SK-N-SH (cell line): ENCODE results near the gene RAC2. TPM values are rescaled to one million over a fixed set of nuclear protein-coding genes. Genes with fewer than 3 reads are reported as not detected.

Experiments
- CTCF ChIA-PET: fragments of 300-600, 350-600 bp; formaldehyde crosslinking; extraction: SDS; loops from one replicate; lab custom pipeline; 2021; lab: Yijun Ruan, JAX
- POLR2A ChIA-PET: fragments of 350-600 bp; sonication (Branson Sonifier 250); formaldehyde crosslinking; extraction: SDS; loops from one replicate; lab custom pipeline; 2020; ENCODE audit warnings: antibody characterized with exemption, inconsistent platforms; lab: Yijun Ruan, JAX
- DNase-seq: peaks from one replicate; pipeline ENCODE4 v3.0.0; 2012
- H2AFZ ChIP-seq: fragments of 200-600 bp; sonication (generic); 2 replicates; pipeline ENCODE4 v1.8.1; 2016; ENCODE audit warnings: antibody characterized with exemption, mild to moderate bottlenecking, low read depth
- H3F3A ChIP-seq: fragments of 200-600 bp; sonication (generic); replicated peaks from 2 replicates; pipeline ENCODE3; 2016; ENCODE audit warnings: antibody characterized with exemption, mild to moderate bottlenecking; ENCODE audit not compliant: insufficient read depth
- H3K27ac ChIP-seq, 2 experiments: fragments of 200-500 bp in 1 of 2; fragments of 200-600 bp in 1 of 2; sonication (Bioruptor generic) in 1 of 2; sonication (generic), shearing (Covaris generic) in 1 of 2; 2 replicates each; pipeline versions ENCODE4 v1.5.1 to v1.6.1; 2014 to 2016; ENCODE audit warnings: low read depth in 2 of 2, inconsistent platforms in 1 of 2, low read length in 1 of 2, mild to moderate bottlenecking in 1 of 2, mixed read lengths in 1 of 2
- H3K27me3 ChIP-seq: fragments of 200-600 bp; sonication (generic), shearing (Covaris generic); 2 replicates; pipeline ENCODE4 v1.6.1; 2016; ENCODE audit warnings: mixed run types; ENCODE audit not compliant: insufficient read depth
- H3K36me3 ChIP-seq, 2 experiments: fragments of 200-500 bp in 1 of 2; fragments of 200-600 bp in 1 of 2; sonication (Bioruptor generic) in 1 of 2; sonication (generic) in 1 of 2; replicated peaks in 1 of 2; 2 replicates each; pipeline versions ENCODE3 to v1.5.1; 2014 to 2016; ENCODE audit warnings: low read length in 1 of 2, mild to moderate bottlenecking in 1 of 2; ENCODE audit not compliant: insufficient read depth in 2 of 2, control insufficient read depth in 1 of 2
- H3K4me1 ChIP-seq, 2 experiments: fragments of 200-500 bp in 1 of 2; fragments of 200-600 bp in 1 of 2; sonication (Bioruptor generic) in 1 of 2; sonication (generic), shearing (Covaris generic) in 1 of 2; 2 replicates each; pipeline versions ENCODE4 v1.5.1 to v1.6.1; 2014 to 2016; ENCODE audit warnings: low read depth in 1 of 2, low read length in 1 of 2, mixed run types in 1 of 2; ENCODE audit not compliant: insufficient read depth in 2 of 2, control insufficient read depth in 1 of 2
- H3K4me2 ChIP-seq: fragments of 200-600 bp; sonication (generic), shearing (Covaris generic); 2 replicates; pipeline ENCODE4 v1.6.1; 2017; ENCODE audit warnings: mixed run types
- H3K4me3 ChIP-seq, 2 experiments: fragments of 200-500 bp in 1 of 2; fragments of 200-600 bp in 1 of 2; sonication (Bioruptor generic) in 1 of 2; sonication (generic), shearing (Covaris generic) in 1 of 2; 2 replicates each; pipeline versions ENCODE4 v1.5.1 to v1.8.1; 2014 to 2016; ENCODE audit warnings: low read depth in 2 of 2, inconsistent platforms in 1 of 2, low read length in 1 of 2, mild to moderate bottlenecking in 1 of 2, mixed read lengths in 1 of 2, moderate library complexity in 1 of 2
- H3K79me2 ChIP-seq: fragments of 200-600 bp; sonication (generic); 2 replicates; pipeline ENCODE4 v1.8.1; 2017; ENCODE audit warnings: mild to moderate bottlenecking; ENCODE audit not compliant: insufficient read depth
- H3K9ac ChIP-seq: fragments of 200-600 bp; sonication (generic); 2 replicates; pipeline ENCODE4 v1.6.1; 2017; ENCODE audit warnings: mixed run types
- H3K9me2 ChIP-seq: fragments of 200-600 bp; sonication (generic); 2 replicates; pipeline ENCODE4 v1.6.1; 2017; ENCODE audit warnings: mixed run types
- H3K9me3 ChIP-seq: fragments of 200-600 bp; sonication (generic); 2 replicates; pipeline ENCODE4 v1.6.1; 2017; ENCODE audit warnings: mixed run types, mild to moderate bottlenecking, moderate library complexity
- H4K20me1 ChIP-seq: fragments of 200-600 bp; sonication (generic); 2 replicates; pipeline ENCODE4 v1.6.1; 2017; ENCODE audit warnings: mild to moderate bottlenecking, mixed run types; ENCODE audit not compliant: insufficient read depth
- CHD2 ChIP-seq: fragments of 150-350 bp; IDR thresholded peaks from 2 replicates; pipeline ENCODE4 v1.6.1; 2018; ENCODE audit warnings: low read length; ENCODE audit not compliant: partially characterized antibody
- CTCF ChIP-seq: fragments of 200-600 bp; sonication (generic); IDR thresholded peaks from 2 replicates; pipeline ENCODE4 v1.6.1; 2017; ENCODE audit warnings: antibody characterized with exemption, mild to moderate bottlenecking, moderate library complexity
- ELF1 ChIP-seq: IDR thresholded peaks from 2 replicates; pipeline ENCODE4 v1.4.0; 2012
- EP300 ChIP-seq, 2 experiments: IDR thresholded peaks; 2 replicates each; pipeline versions ENCODE4 v1.4.0 to v1.6.1; 2012; ENCODE audit warnings: borderline replicate concordance in 1 of 2, low read depth in 1 of 2, low read length in 1 of 2
- EZH2phosphoT487 ChIP-seq: fragments of 200-600 bp; sonication (generic); IDR thresholded peaks from 2 replicates; pipeline ENCODE4 v1.6.1; 2017; ENCODE audit warnings: low read depth, mixed run types, mild to moderate bottlenecking, antibody characterized with exemption, moderate library complexity, borderline replicate concordance
- FOXM1 ChIP-seq: IDR thresholded peaks from 2 replicates; pipeline ENCODE4 v1.4.0; 2012; ENCODE audit warnings: low read depth, mild to moderate bottlenecking
- GABPA ChIP-seq: IDR thresholded peaks from 2 replicates; pipeline ENCODE4 v1.4.0; 2012; ENCODE audit warnings: low read depth, mild to moderate bottlenecking
- GATA2 ChIP-seq: sonication (generic); formaldehyde crosslinking; IDR thresholded peaks from 2 replicates; pipeline ENCODE4 v1.5.0; 2020; ENCODE audit warnings: mild to moderate bottlenecking, missing genetic modification reagents
- IRF3 ChIP-seq: fragments of 150-350 bp; IDR thresholded peaks from 2 replicates; pipeline ENCODE4 v1.6.1; 2016; ENCODE audit warnings: mild to moderate bottlenecking, low read depth, low read length
- MAX ChIP-seq: IDR thresholded peaks from 2 replicates; pipeline ENCODE4 v1.4.0; 2012; ENCODE audit warnings: low read depth
- MXI1 ChIP-seq: IDR thresholded peaks from 2 replicates; pipeline ENCODE4 v1.6.1; 2012; ENCODE audit warnings: mild to moderate bottlenecking, low read depth, low read length, improper control_type of control experiment
- RFX5 ChIP-seq: IDR thresholded peaks from 2 replicates; pipeline ENCODE4 v1.6.1; 2012; ENCODE audit warnings: mild to moderate bottlenecking, improper control_type of control experiment, low read length
- RXRA ChIP-seq: IDR thresholded peaks from 2 replicates; pipeline ENCODE4 v1.4.0; 2012; ENCODE audit warnings: low read depth, mild to moderate bottlenecking, borderline replicate concordance
- TCF12 ChIP-seq: IDR thresholded peaks from 2 replicates; pipeline ENCODE4 v1.4.0; 2012
- USF1 ChIP-seq: IDR thresholded peaks from 2 replicates; pipeline ENCODE4 v1.4.0; 2012; ENCODE audit warnings: low read depth, borderline replicate concordance
- USF2 ChIP-seq: fragments of 150-350 bp; IDR thresholded peaks from 2 replicates; pipeline ENCODE4 v1.6.1; 2017; ENCODE audit warnings: antibody characterized with exemption, low read length, low read depth, borderline replicate concordance
- WGBS: methylation state at CpG from one replicate; pipeline ENCODE4 v1.1.6; 2017; ENCODE audit warnings: low lambda C conversion rate; 5-methylcytosine and 5-hydroxymethylcytosine counted together
- polyA plus RNA-seq, 3 experiments: library from polyadenylated mRNA; depleted of rRNA; stranded (reverse); fragments of >200 nt; gene quantifications; 2 replicates each; pipeline ENCODE4 v1.2.3, GENCODE V29; 2012

RAC2 gene
- polyA plus RNA-seq, 1 of the 3 experiments (the other 2 are of a cell fraction) = 29.9 TPM

- H3K4me2 ChIP-seq = no peak overlapping the region
- no peak overlapping the region for H3K4me3 ChIP-seq
- H4K20me1 ChIP-seq = no peaks in the 10 kb centered on the region
- H2AFZ ChIP-seq = no peak overlapping the region
- no peak overlapping the region for H3K9ac ChIP-seq
- no peak for DNase-seq
- peaks cover 15 to 20% of the 10 kb centered on the region in 2 experiments; a peak in 3 of 4 replicates for H3K4me1 ChIP-seq
- TF ChIP-seq RXRA (no peak), CHD2 (no peak), TCF12 (no peak), GATA2 (CRISPR knock-in tag) (no peak), IRF3 (no peak), FOXM1 (no peak), MAX (no peak), USF2 (no peak), CTCF (no peak), USF1 (no peak), EP300 (IDR thresholded peaks at IDR 0.05; ENCODE audit: borderline replicate concordance in 1 of 2, low read depth in 1 of 2, low read length in 1 of 2) (no peak), ELF1 (no peak), GABPA (no peak), RFX5 (no peak), EZH2phosphoT487 (no peak), MXI1 (no peak)
- H3K9me2 ChIP-seq = no peaks in the 10 kb centered on the region
- H3K36me3 ChIP-seq = no peaks in the 10 kb centered on the region
- H3K9me3 ChIP-seq = no peaks in the 10 kb centered on the region
- no peaks in the 10 kb centered on the region for H3K27me3 ChIP-seq
- ChIA-PET CTCF (interaction anchor here (1.1 to 3.4 kb wide), 4 partner anchors 16 to 387 kb away, joined by 3 to 10 read pairs (median 7); no protein-coding TSS in a partner anchor), POLR2A (no interaction called here)
- H3F3A ChIP-seq = peaks cover 19% of the 10 kb centered on the region
- H3K27ac ChIP-seq = no peak overlapping the region
- WGBS = 59% methylated on average over 8 of the region's 8 CpGs
- H3K79me2 ChIP-seq = no peaks in the 10 kb centered on the region
Observed at GRCh38 chr22:37224757-37225420, 19.2 kb downstream of the RAC2 start.
